GM10266 (cell line): ENCODE data around the gene KCTD6.

ENCODE experiments used
- DNase-seq: peaks from one replicate; pipeline ENCODE4 v3.0.0; 2012; ENCODE audit errors: extremely low spot score
- TF ChIP-seq, protein P1 (sequence below): IDR thresholded peaks from 2 replicates; pipeline ENCODE4 v1.5.1; 2012; ENCODE audit warnings: mild to moderate bottlenecking, low read depth; ENCODE audit not compliant: control insufficient read depth, insufficient read depth; ENCODE audit errors: missing control alignments

Gene KCTD6

DNA sequence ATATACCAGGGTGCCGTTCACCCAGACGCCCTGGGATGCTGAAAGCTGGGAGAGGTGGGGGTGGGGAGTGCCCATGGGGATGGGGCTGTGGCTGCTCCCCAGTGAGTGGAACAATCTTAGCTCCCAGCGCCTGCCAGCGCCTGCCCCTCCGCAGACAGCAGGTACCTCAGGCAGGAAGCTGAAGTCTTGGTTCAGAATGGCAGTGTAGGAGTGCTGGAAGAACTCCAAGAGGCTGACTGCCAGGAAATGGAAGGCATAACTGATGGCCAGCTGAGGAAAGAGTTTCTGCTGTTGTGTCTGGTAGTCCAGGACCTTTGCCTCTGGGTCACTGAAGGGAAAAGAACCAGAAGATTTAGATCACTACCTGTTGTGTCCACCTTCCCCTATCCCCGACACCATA lies 36.7 kb downstream of the KCTD6 start:
- TF ChIP-seq, protein P1, sequence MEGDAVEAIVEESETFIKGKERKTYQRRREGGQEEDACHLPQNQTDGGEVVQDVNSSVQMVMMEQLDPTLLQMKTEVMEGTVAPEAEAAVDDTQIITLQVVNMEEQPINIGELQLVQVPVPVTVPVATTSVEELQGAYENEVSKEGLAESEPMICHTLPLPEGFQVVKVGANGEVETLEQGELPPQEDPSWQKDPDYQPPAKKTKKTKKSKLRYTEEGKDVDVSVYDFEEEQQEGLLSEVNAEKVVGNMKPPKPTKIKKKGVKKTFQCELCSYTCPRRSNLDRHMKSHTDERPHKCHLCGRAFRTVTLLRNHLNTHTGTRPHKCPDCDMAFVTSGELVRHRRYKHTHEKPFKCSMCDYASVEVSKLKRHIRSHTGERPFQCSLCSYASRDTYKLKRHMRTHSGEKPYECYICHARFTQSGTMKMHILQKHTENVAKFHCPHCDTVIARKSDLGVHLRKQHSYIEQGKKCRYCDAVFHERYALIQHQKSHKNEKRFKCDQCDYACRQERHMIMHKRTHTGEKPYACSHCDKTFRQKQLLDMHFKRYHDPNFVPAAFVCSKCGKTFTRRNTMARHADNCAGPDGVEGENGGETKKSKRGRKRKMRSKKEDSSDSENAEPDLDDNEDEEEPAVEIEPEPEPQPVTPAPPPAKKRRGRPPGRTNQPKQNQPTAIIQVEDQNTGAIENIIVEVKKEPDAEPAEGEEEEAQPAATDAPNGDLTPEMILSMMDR: no peak
- no peak for DNase-seq

DNA sequence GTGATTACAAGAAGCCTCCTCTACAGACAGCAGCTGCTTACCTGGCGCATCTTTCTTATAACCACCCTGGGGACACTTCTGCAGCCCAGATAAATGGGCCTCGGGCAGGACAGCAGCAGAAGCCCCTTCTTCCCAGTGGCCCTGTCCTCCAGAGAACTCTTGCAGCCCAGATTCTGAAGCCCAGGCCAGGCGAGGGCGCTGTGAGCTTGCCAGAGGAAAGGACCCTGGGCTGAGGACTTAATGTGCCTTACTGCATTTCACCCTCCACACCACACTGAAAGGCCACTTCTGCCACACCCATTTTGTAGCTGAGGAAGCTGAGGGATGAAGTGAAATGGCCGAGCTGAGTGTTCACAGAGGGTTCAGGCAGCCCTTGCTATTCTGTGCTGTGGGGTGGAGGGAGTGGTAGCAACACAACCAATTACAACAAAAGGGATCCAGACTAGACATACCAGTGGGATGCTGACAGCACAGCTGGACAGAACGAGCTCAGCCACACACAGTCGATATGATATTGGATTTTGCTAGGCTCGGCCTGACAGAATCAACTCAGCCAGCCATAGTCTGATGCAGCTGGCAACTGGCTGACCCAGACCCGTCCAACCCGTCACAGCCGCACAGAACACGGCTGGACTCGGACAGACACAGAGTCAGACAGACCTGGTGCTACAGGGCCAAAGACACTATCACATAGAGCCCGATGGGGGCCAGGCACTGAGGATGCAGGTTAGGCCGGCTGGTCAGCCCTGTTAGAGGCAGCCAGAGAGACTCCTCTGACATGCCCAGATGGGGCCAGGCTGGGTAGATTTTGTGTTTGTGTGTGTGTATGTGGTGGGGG lies 37.8 kb downstream of the KCTD6 start:
- TF ChIP-seq, protein P1: peak; percentile 36
- no peak for DNase-seq

DNA sequence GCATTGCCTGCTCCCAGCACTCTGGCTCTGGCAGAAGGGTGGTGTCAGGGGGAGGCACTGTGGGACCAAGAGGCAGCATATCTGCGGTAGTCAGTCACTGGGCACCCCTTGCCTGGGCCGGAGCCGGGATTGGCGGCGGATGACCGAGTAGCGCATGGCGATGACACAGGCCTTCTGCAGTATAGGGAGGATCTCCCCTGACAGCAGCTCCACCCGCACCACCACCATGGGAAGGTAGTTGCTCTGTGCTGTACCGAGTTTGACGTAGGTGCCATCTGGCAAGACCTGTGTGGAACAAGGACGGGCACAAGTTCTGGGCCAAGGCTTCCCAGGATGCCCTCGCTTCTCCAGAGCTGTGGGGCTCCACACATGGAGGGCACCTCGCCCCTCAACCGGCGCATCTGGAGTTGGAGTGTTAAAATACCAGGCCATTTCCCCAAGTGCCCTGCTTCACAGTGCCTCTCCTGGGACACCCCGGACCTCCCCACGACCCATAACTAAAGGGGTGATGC lies 38.5 kb downstream of the KCTD6 start:
- TF ChIP-seq, protein P1: no peak
- no peak for DNase-seq

DNA sequence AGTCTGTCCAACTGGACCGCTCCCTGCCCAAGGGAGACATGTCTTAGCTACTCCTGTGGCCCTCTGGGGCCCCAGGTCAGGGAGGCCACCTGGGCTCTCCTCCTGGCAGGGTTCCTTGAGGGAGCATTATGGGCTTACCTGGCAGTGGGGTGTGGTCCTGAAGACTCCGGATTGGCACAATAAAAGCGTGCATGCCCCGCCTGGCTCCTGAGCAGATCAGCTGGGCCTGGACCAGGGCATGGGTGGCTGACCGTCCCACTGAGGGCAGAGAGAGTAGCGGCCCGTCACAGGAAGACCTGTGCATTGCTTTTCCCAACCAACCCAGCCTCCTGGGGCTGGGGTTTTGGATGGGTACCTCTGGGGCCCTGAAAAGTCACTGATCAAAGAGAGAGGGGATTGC lies 39.7 kb downstream of the KCTD6 start:
- no peak for DNase-seq
- TF ChIP-seq, protein P1: no peak

DNA sequence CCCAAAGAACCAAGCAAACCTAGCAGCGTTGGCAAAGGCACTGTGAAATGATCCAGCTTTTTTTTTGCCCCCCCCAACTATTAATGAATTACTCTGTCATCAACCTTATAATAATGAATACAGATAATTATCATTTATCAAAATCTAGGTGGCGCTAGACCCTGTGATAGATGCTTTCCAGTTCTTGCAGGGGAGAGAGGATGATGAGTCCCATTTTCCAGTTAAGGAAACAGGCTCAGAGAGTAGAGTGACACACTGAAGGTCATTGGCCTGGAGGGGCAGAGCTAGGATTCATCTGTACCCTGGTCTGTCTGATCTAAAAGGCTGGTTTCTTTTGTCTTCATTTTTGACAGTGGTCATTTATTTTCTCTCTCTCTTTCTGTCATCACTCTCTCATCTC lies 40.1 kb downstream of the KCTD6 start:
- TF ChIP-seq, protein P1: peak; percentile 10
- DNase-seq: no peak

DNA sequence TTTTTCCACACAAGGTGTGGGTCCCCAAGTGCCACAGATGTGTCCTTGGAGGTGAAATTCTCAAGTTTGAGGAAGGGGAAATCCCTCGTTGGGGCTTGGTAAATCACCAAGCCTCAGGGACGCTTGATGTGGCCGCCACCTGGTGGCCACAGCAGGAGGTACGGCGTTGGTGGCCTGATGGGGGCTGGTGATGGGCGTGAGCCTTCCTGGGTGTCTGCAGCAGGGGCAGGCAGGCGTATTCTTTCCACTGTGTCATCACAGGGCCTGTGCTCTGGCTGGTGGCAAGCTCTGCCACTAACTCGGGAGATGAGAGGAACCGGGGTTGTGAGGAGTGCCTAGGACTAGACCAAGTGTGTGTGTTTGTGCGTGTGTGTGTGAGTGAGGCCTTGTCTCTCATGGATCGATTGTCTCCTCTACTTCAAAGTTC lies 40.9 kb downstream of the KCTD6 start:
- peak; percentile 84 for DNase-seq
- TF ChIP-seq, protein P1: peak; percentile 95
